ENCODE results near the gene DCHS2. TPM values are rescaled to one million over a fixed set of nuclear protein-coding genes. Genes with fewer than 3 reads are reported as not detected.
A peak's percentile ranks its signal among the peaks of the same experiment; 100 is the strongest.

The DCHS2 gene, protein sequence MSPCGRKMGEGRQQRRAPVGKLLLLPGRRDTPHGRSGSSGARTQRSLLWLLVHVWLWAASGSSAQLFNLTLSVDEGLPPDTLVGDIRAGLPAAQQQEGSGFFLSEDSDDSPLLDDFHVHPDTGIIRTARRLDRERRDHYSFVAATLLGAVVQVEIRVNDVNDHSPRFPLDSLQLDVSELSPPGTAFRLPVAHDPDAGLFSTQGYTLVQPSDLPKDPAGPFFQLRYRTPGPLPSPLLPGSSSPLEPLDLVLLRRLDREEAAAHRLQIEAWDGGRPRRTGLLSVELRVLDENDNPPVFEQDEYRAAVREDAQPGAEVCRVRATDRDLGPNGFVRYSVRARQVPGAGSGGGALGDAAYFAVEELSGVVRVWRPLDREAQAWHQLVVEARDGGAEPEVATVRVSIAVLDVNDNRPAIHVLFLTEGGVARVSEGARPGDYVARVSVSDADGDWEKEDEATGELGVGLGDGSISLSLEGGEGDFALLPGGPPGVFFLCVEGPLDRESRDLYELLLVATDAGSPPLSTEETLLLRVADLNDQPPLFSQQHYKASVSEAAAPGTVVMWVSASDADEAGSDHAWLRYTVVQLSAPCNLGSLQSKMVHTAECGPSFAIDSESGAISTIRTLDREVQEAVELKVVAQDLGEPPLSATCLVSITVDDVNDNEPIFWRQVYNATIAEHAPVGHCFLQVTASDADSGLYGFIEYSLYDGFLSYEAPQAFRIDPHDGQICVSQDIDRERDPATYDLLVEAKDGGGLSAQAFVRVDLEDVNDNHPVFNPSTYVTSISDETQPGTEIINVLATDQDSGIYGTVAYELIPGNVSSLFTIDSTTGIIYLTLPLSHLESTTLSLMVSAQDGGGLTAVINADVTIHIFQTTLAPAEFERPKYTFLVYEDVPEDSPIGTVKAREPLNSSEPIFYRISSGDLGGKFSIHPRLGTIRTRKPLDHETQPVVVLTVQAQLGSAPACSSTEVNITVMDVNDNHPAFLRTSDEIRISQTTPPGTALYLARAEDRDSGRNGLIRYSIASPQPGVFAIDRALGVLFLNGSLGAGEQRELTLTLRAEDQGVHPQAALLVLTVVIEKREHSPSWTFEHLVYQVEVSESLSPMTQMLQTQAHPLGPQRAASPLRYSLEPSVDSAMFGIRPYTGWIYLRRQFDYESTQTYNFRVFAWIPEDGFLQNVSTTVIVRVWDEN (N-terminal part only)
- polyA plus RNA-seq (2013, experiment 1 of 2) = under 0.01 TPM
- under 0.01 TPM for polyA plus RNA-seq (2013, experiment 2 of 2)

DNA sequence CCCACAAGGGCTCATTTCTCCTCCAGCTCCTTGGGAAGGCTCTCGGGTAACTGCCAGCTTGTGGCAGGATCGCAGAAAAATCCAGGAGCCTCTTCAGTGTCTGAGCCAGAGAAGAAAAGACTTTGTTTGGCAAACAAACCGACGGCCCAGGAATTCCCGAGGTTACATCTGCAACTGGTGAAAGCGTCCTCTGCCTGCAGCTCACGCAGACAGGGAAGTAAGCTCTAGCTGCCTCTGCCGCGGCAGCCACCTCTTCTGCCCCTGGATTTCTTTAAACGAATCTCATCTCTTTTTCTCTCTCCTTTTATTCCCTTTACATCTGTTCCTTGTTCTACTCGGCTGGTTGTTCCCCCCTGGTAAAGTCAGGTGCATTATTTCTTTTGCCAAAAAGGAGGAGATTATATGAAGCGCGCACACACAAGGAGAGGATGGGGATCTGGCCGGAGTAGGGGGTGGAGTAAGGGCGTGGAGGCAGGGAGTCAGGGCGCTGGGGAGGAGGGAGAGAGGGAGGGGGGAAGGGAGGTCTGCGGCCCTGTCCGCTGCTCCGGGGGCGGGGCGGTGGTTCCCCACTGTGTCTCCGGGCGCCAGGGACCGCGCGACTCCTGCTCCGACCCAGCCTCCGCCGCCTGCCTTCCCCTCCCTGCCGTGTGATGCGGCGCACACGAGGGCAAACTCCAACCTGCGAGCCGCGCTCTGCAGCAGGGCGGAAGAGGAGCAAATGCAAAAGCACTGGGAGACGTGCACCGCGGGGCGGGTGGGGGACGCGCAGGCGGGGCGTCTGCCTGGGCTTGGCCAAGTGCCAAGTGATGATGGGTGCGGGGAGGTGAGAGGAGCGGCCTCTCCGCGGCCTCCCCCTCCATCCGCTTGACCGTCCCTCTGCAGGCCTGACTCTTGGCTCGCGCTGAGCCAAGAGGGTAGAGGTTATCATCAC, at the start of gene DCHS2:
Gene DCHS2 (minus strand): TSS at position 459 of the 931 bp plus-strand sequence. CDS start 444 bp downstream, at position 15.
- Histone ChIP-seq H3K36me3 (ENCODE audit: control insufficient read depth in 1 of 2, insufficient read depth in 2 of 2, low read depth in 1 of 2, low read length in 2 of 2) (no peaks in the 10 kb centered on the region), H2BK12ac (ENCODE audit: low read length in 2 of 2) (no peak within 1 kb of the TSS), H3K4ac (ENCODE audit: low read depth in 1 of 2, low read length in 2 of 2) (no peak within 1 kb of the TSS), H4K91ac (ENCODE audit: low read length) (no peak within 1 kb of the TSS), H3K27me3 (ENCODE audit: control insufficient read depth in 1 of 2, insufficient read depth in 1 of 2, low read length in 2 of 2) (peaks cover 62 to 92% of the 10 kb centered on the region in 2 experiments), H3K27ac (ENCODE audit: low read length, poor library complexity, severe bottlenecking) (no peak within 1 kb of the TSS), H3K18ac (ENCODE audit: low read depth in 1 of 2, low read length in 2 of 2) (peak within 1 kb of the TSS in 1 of 2 experiments; percentile 70), H2BK15ac (ENCODE audit: low read depth, poor library complexity, severe bottlenecking) (no peak within 1 kb of the TSS), H2BK120ac (ENCODE audit: low read depth, low read length) (no peak within 1 kb of the TSS), H3K9ac (ENCODE audit: low read length) (no peak within 1 kb of the TSS), H3K79me1 (replicated peaks; ENCODE audit: low read length, poor library complexity, severe bottlenecking) (no peaks in the 10 kb centered on the region), H4K8ac (ENCODE audit: low read length) (peak within 1 kb of the TSS; percentile 37), H3K4me1 (ENCODE audit: control insufficient read depth, insufficient read depth, low read depth, low read length) (peaks cover 21% of the 10 kb centered on the region), H3K4me2 (ENCODE audit: low read length, poor library complexity, severe bottlenecking) (peak within 1 kb of the TSS; percentile 95), H3K14ac (ENCODE audit: low read length in 2 of 2) (no peak within 1 kb of the TSS), H2AFZ (ENCODE audit: low read depth, low read length) (peak within 1 kb of the TSS; percentile 43), H3K4me3 (ENCODE audit: insufficient read depth in 1 of 2, low read depth in 1 of 2, low read length in 2 of 2) (peak within 1 kb of the TSS; percentile 42 to 66), H3K23ac (ENCODE audit: low read length in 2 of 2) (no peak within 1 kb of the TSS), H2BK5ac (ENCODE audit: low read depth, low read length, poor library complexity, severe bottlenecking) (no peak within 1 kb of the TSS), H3K9me3 (ENCODE audit: control insufficient read depth, low read length) (no peaks in the 10 kb centered on the region), H2AK5ac (ENCODE audit: low read length, severe bottlenecking) (no peak within 1 kb of the TSS)
- WGBS = 2% methylated on average over 49 of the region's 53 CpGs
- peak; percentile 44 for DNase-seq

DNA sequence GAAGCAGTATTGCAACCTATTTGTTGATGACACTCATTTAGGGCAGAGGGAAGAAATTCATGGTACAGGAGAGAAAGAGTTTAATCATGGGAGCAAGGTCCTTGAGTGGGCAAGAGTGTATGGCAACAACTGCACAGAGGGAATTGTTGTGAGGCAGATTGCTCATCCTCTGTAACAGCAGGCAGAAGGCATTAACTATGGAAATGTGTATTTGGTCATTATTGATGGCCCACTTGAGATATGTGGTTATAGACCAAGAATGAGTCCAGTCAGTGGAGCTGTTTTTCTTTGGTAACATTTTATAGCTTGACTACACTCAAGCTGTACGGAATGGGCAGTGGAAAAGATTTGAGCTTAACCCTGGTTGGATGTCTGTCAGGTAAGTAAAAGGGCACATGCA, 42.7 kb upstream of the DCHS2 start:
- no peak for DNase-seq
- H2BK15ac ChIP-seq (ENCODE audit: low read depth, poor library complexity, severe bottlenecking) = no peak overlapping the region
- H3K36me3 ChIP-seq (ENCODE audit: control insufficient read depth in 1 of 2, insufficient read depth in 2 of 2, low read depth in 1 of 2, low read length in 2 of 2) = peaks cover 0 to 39% of the 10 kb centered on the region in 2 experiments

DNA sequence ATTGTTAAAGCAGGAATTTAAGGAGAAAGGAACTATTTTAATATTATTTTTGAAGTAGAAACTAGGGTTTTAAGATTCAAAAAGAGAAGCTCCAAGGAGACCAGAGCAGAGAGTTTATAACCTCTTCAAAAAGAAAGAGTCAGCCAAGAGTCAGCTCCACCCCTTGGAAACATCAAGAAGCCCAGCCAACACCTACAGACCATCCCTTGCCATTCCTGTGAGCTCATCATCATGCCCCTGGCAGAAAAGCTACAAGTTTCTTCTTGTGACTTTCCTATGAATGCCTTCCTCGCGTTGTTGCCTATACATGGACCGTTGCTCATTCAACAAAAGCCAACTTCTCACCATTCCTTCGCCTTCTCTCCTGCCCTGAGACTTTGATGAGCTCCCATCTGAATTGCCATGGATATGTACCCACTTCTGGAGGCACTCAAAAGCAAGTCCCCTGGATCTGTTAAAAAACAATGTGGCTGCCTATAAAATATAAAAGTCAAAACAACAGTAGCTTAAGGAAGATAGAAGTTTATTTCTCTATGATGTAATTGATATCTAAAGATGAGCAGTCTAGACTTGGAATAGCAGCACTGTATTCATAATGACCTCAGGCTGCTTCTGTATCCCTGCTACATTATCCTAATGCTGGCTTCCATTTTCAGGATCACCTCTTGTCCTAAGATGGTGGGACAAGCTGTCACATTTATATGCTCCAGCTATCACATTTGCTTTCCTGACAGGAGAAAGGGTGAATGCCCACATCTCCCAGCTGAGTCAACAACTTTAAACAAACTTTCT, 38.3 kb upstream of the DCHS2 start:
- 95% methylated on average over 4 of the region's 4 CpGs for WGBS
- DNase-seq = no peak
- no peak overlapping the region for H2BK15ac ChIP-seq (ENCODE audit: low read depth, poor library complexity, severe bottlenecking)

More for the DNA sequence above, 42.7 kb upstream of the DCHS2 start:
- H3K14ac ChIP-seq (ENCODE audit: low read length in 2 of 2) = no peak overlapping the region
- H2BK120ac ChIP-seq (ENCODE audit: low read depth, low read length) = no peak overlapping the region
- H3K4me1 ChIP-seq (ENCODE audit: control insufficient read depth, insufficient read depth, low read depth, low read length) = no peaks in the 10 kb centered on the region
- no peak overlapping the region for H3K23ac ChIP-seq (ENCODE audit: low read length in 2 of 2)
- H2BK12ac ChIP-seq (ENCODE audit: low read length in 2 of 2) = no peak overlapping the region
- no peak overlapping the region for H3K4me3 ChIP-seq (ENCODE audit: insufficient read depth in 1 of 2, low read depth in 1 of 2, low read length in 2 of 2)
- H3K9ac ChIP-seq (ENCODE audit: low read length) = no peak overlapping the region
- H3K27me3 ChIP-seq (ENCODE audit: control insufficient read depth in 1 of 2, insufficient read depth in 1 of 2, low read length in 2 of 2) = no peaks in the 10 kb centered on the region
- H2AK5ac ChIP-seq (ENCODE audit: low read length, severe bottlenecking) = no peak overlapping the region
- WGBS = 100% methylated on average over 1 of the region's 1 CpG
- no peak overlapping the region for H3K18ac ChIP-seq (ENCODE audit: low read depth in 1 of 2, low read length in 2 of 2)
- no peak overlapping the region for H3K27ac ChIP-seq (ENCODE audit: low read length, poor library complexity, severe bottlenecking)
- H3K4me2 ChIP-seq (ENCODE audit: low read length, poor library complexity, severe bottlenecking) = no peak overlapping the region
- no peaks in the 10 kb centered on the region for H3K9me3 ChIP-seq (ENCODE audit: control insufficient read depth, low read length)
- no peak overlapping the region for H4K8ac ChIP-seq (ENCODE audit: low read length)
- H2BK5ac ChIP-seq (ENCODE audit: low read depth, low read length, poor library complexity, severe bottlenecking) = no peak overlapping the region
- no peak overlapping the region for H4K91ac ChIP-seq (ENCODE audit: low read length)
- no peak overlapping the region for H3K4ac ChIP-seq (ENCODE audit: low read depth in 1 of 2, low read length in 2 of 2)
- no peaks in the 10 kb centered on the region for H3K79me1 ChIP-seq (replicated peaks; ENCODE audit: low read length, poor library complexity, severe bottlenecking)
- no peak overlapping the region for H2AFZ ChIP-seq (ENCODE audit: low read depth, low read length)

More for the DNA sequence above, 38.3 kb upstream of the DCHS2 start:
- no peak overlapping the region for H3K9ac ChIP-seq (ENCODE audit: low read length)
- no peak overlapping the region for H3K4me3 ChIP-seq (ENCODE audit: insufficient read depth in 1 of 2, low read depth in 1 of 2, low read length in 2 of 2)
- H2BK5ac ChIP-seq (ENCODE audit: low read depth, low read length, poor library complexity, severe bottlenecking) = no peak overlapping the region
- H3K27me3 ChIP-seq (ENCODE audit: control insufficient read depth in 1 of 2, insufficient read depth in 1 of 2, low read length in 2 of 2) = peaks cover 0 to 5% of the 10 kb centered on the region in 2 experiments
- no peak overlapping the region for H2AFZ ChIP-seq (ENCODE audit: low read depth, low read length)
- H3K14ac ChIP-seq (ENCODE audit: low read length in 2 of 2) = no peak overlapping the region
- H4K8ac ChIP-seq (ENCODE audit: low read length) = no peak overlapping the region
- H4K91ac ChIP-seq (ENCODE audit: low read length) = no peak overlapping the region
- H3K36me3 ChIP-seq (ENCODE audit: control insufficient read depth in 1 of 2, insufficient read depth in 2 of 2, low read depth in 1 of 2, low read length in 2 of 2) = no peaks in the 10 kb centered on the region
- H2BK12ac ChIP-seq (ENCODE audit: low read length in 2 of 2) = no peak overlapping the region
- no peak overlapping the region for H2BK120ac ChIP-seq (ENCODE audit: low read depth, low read length)
- no peaks in the 10 kb centered on the region for H3K79me1 ChIP-seq (replicated peaks; ENCODE audit: low read length, poor library complexity, severe bottlenecking)
- H3K4ac ChIP-seq (ENCODE audit: low read depth in 1 of 2, low read length in 2 of 2) = no peak overlapping the region
- H3K4me2 ChIP-seq (ENCODE audit: low read length, poor library complexity, severe bottlenecking) = no peak overlapping the region
- H3K23ac ChIP-seq (ENCODE audit: low read length in 2 of 2) = no peak overlapping the region
- no peak overlapping the region for H3K27ac ChIP-seq (ENCODE audit: low read length, poor library complexity, severe bottlenecking)
- H3K18ac ChIP-seq (ENCODE audit: low read depth in 1 of 2, low read length in 2 of 2) = no peak overlapping the region
- H3K4me1 ChIP-seq (ENCODE audit: control insufficient read depth, insufficient read depth, low read depth, low read length) = peaks cover 1% of the 10 kb centered on the region
- no peak overlapping the region for H2AK5ac ChIP-seq (ENCODE audit: low read length, severe bottlenecking)
- no peaks in the 10 kb centered on the region for H3K9me3 ChIP-seq (ENCODE audit: control insufficient read depth, low read length)

All from mesenchymal stem cell (in vitro differentiated cells and primary cell).